GM18498 (cell line): Measurements from ENCODE around the gene NKD1.

Source experiments
- ATAC-seq: cut with Tn5 transposase; IDR thresholded peaks from one replicate; pipeline ENCODE4 v1.9.1; 2021; ENCODE audit warnings: mild to moderate bottlenecking, moderate library complexity; ENCODE audit not compliant: unreplicated experiment

NKD1 gene

DNA sequence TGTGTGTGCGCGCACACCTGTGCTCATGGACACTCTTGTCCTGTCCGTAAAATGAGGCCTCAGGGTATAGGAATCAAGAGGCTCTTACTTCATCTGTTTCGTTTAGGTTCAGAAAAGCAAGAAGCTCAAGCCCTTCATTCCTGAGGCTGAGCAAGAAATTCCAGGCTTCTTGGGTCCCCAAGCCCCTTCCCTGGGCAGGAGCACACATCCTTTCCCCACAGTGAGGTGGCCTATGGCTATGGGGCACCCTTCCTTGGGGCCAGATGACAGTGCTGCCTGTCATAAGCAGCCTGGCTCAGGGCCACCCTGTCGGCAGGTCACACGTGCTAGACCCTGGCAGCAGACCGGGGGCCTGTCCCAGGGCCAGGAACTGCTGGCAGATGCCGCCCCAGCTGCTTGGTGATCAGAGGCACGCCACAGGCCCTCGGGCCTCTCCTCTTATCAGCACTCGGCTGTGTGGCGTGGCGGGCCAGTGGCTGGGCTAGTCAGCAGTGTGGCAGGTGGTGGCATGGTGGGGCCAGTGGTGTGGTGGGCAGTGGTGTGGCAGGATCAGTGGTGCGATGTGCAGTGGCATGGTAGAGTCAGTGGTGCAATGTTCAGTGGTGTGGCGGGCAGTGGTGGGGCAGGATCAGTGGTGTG, 50.2 kb downstream of the NKD1 start:
- no peak for ATAC-seq

DNA sequence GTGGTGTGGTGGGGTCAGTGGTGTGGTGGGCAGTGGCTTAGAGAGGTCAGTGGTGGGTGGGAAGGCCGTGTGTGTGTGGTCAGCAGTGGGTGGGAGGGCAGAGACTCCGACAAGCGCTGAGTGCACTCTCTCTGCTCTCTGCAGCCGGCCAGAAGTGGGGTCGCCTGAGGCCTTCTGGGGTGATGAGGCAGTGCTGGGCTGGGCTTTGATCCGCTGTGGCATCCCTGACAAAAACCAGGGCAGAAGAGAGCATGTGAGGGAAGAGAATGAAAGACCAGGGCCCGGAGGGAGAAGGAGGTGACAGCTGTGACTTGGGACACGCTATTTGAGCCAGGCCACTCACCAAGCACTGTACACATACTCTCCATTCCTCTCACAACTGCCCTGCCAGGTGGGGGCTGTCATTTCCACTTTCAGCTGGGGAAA, 50.8 kb downstream of the NKD1 start:
- ATAC-seq = no peak

DNA sequence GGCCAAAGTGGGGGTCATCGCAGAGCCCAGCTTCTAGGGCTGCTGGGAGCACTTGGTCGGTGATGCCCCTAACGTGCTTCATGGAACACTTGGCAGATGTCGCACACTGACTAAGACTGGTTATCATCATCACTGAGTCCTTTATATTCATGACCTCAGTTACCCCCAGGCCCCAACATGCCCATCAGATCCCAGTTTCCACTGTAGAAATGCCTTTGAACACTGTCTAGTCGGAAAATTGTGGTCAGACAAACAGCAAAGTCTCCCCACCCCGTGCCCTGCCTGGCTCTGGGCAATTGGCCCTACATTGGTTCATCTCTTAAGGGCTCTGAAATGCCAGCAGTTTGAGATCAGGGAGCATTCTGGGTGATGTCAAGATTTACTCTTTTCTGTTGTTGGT, 51.3 kb downstream of the NKD1 start:
- ATAC-seq = no peak

DNA sequence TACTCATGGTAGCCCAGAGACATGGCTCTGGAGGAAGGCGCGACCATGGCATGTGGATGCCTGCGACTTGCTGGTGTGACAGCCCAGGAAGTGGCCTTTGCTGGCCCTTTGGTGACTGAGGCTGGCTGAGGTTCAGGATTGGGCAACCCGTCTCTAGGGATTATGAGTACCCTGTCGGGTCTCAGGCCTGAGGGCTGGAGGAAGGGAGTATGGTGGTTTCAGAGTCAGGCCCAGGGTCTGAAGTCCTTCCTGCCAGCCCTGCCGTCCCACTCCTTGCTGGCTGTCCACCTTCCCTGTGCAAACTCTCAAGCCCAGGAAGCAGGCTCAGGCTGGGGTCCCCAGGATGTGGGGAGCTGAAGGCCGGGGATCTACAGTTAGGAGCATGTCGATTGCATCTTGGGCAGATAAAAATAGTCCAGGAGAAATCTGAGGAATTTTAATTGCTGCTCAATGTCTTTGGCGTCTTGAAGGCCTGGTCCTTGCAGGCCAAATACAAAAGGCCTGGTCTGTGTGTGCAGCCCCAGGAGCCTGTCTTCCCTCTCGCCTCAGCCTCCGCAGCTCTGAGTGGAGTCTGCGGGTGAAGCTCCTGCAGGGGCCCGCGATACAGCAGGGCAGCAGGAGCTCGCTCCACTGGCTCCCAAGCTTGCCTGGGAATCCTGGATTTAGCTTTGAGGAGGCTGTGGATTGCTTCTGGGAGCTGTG, 52.5 kb downstream of the NKD1 start:
- ATAC-seq = no peak

DNA sequence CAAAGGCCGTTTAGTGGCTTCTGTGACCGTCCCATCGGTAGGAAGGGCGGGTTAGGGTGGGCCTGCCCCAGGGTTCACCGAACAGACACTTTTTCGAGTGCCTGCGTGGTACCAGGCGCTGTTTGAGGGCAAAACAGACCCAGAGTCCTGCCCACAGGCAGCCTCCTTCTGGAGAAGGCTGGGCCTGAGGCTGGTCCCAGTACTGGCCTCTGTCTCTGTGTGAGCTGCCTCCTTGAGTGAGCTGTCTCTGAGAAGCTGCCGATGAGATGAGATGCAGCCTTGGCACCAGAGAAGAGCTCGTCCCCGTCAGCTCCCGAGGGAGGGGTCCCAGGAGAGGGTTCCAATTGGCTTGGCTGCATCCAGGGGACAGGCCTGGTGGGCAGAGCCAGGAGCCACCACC, 53.1 kb downstream of the NKD1 start:
- ATAC-seq = no peak

DNA sequence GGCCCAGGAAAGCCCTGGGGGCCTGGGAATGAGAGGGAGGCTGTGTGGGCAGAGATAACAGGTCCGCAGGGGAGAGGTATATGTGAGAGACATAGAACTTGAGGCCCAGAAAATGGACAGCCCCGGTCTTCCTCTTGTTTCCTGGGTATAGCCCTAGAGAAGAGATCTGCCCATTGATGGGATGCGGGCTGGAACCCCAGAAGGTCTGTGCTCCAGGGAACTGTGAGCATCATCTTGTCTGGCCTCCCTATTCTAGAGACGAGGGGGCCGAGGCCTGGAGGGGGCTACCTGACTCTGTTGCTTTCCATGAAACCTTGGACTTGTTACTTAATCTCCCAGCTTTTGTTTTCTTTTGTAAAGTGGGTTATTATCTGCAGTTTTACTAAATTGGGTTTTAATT, 53.9 kb downstream of the NKD1 start:
- no peak for ATAC-seq

DNA sequence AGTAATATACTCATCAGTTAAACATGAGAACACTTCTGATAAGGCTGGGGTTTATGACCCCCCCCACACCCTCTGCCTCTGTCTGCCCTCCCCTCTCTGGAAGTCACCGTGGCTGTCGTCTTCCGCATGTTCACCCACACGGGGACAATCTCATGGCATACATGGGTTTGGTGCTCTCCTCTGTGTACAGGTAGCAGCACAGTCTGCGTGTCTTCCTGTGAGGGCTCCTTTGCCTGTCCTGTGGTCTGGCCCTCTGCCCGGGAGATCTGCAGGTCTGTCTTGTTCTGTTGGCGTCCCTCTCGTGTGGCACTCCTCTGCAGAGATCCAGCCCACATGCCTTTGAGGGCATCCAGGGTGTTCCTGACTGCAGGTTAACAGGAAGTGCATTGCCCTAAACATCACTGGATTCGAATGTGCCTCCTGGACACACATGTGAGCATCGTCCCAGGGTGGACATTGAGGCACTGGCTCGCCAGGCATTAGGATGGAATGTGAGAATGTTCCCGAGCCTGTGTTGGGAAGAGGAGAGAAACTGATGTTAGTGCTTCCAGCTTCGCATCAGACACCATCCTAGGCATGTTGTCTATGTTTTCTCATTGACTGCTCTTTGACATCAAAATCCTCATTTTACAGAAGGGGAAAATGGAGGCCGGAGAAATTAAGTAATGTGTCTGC, 54.5 kb downstream of the NKD1 start:
- no peak for ATAC-seq

DNA sequence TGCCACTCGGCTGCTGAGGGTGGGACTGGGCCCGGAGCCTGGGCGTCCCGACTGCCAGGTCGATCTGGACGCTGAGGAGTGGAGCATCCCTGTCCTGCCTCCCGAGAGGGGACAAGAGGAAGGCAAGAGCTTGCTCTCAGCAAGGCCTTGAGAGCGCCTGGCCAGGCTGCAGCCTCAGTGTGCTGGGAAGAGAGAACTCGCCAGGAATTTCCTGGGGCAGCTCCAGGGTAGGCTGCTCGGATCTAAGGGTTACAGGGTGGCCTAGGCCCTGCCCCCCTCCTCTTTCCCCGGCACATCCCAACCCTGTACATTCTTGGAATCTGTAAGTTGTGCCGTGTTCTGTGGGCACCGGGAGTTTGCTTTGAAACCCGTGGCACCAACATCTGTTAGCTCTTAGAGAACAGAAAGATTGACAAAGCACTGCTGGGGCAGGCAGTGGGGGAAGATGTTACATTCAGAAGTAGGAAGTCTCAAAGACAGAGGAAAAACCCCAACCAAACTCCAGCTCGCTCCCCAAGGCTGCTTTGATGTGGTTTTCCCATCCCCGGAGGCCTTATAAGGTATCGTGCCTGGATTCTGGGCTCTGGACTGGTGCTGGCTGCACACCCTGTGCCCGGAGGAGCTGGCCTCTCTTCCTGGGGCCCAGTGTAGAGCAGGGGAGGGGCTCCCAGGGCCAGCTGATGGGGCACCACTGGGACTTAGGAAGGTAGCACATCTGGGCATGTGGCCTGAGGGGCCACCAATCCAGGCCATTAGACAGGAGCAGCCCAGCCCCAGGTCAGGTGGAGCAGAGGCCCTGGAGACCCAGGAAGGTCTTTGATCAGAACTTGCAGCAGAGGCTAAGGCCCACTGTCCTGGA, 55.2 kb downstream of the NKD1 start:
- no peak for ATAC-seq

DNA sequence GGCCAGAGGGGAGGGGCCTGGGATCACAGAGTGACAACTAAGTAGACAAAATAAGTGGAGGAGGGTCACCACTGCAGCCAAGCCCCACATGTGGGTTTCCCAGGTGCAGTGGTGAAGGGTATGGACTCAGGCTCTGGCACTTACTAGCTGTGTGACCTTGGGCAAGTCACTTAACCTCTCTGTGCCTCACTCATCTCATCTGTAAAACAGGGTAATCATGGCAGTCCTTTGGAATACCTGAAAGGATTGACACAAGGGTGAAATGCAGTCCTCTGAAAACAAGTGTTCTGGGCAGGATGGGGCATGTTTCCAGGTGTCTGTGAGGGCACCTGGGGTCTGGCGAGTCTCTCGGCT, 55.8 kb downstream of the NKD1 start:
- ATAC-seq = no peak

DNA sequence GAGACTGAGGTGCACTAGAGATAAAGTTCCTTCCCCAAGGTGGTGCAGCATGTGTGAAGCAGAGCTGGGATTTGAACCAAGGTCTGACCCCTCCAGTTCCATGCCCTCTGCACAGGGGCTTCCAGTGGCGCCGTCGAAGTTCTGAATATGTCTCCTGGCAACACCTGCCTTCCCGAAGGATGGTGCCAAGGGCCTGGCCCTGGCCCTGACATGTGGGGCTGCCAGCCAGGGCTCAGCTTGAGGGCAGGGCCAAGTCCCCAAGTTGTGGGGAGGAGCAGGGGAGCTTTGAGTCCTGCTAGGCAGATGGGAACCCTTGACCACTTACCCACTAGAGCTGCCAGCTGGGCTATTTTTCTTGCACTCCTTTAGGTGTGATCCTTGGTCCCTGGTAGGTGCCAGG, 56.4 kb downstream of the NKD1 start:
- ATAC-seq = no peak

DNA sequence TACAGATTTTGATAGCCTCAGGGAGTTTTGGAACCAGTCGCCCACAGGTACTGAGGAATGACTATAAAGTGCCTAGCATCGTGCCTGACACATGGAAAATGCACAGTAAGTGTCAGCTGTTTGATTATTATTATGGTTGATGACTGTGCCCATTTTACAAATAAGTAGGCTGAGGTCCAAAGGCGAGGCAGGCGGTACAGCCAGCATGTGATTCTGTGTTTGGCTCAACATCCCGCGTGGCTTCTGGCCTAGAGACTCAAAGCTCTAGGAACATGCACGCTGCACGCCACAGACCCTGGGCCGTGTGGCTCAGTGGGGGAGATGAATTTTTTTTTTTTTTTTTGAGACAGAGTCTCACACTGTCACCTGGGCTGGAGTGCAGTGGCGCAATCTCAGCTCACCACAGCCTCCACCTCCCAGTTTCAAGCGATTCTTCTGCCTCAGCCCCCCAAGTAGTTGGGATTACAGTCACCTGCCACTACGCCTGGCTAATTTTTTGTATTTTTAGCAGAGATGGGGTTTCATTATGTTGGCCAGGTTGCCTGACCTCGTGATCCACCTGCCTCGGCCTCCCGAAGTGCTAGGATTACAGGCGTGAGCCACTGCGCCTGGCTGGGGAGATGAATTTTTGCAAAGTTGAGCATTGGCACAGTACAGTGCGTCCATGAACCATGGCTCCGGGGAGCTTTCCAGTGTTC, 57.7 kb downstream of the NKD1 start:
- no peak for ATAC-seq

DNA sequence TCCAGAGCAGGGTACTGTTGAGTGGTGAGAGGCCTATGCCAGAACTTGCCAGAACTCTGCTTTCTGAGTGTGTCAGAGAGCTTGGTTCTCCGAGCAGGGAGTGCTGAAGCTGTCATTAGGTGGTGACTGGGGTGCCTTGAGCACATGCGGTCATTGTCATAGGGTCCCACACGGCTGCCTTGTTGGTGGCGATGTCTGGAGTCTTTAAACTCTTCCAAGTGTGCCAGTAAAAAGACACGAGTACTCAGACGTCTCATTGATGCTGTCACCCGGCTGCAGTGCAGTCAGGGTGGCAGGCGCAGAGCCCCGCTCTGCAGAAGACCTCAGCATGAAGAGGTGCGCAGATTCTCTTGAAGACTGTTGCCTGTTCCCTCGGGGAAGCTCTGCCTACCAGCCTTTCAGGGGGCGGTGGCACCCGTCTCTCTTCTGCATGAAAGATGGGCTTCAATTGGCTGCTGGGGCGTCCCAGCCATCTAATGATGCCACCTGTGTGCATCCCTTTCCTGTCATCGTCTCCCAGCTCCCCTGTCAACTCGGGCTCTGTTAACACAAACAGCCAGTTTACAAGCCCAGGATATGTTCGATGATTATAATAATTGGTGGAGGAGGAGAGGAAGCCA, 58.3 kb downstream of the NKD1 start:
- ATAC-seq = no peak

DNA sequence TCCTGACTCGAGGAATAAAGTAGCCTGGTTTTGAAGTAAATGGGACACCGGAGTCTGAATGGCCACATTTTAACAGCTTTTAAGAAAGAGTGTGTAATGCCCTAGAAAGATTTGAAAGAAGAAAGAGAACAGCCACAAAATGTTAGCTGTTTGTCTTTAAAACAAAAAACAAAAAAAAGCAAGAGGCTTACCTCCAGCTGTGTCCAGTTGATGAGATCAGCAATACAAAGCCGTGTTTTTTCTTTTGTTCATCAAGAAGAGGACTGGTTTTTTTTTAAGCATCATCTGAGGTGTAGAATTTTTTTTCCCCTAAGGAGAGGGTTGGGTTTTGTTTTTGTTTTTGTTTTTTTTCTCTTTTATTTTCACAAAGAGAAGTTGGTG, 58.8 kb downstream of the NKD1 start:
- ATAC-seq = no peak

DNA sequence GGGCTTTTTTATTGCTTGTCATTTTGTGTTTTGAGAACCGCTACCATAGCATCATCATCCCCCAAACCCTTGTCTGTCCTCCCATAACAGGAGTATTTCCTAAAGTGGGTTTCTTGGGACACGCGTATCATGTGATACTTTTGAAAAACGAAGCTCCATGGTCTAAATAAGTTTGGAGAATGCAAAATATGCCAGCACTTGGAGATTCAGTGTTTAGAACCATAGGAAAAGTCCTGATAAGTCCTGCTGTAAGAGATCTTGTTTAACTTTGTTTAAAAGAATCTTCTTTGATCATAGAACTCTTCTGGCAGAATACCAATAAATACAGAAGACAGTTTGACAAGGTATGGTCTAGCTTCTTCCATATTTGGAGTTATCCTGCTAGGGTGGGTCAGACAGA, 59.3 kb downstream of the NKD1 start:
- ATAC-seq = no peak

DNA sequence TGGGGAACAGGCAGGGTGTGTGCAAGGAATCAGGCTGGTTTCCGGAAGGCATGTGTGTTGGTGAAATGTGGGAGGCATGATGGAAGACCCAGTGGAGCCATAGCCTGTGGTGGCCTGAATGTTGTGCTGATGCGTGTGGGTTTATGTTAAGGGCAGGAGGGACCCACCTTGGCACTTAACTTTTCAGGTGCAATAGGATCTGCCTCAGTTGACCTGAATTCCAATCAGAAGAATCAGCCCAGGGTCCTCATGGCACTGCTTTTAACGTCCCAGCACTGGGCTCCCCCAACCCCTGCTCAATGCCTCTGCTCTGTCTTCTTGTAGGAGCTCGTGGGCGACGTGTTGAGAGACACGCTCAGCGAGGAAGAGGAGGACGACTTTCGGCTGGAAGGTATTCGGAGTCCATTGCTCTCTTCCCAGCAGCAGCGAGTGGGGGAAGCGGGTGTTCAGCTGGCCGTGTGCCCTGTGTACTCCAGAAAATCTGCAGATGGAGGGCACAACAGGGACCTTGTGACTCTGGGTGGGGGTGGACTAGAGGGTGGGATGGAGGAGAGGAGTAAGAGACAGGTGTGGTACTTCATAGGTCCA, 59.9 kb downstream of the NKD1 start:
- no peak for ATAC-seq

DNA sequence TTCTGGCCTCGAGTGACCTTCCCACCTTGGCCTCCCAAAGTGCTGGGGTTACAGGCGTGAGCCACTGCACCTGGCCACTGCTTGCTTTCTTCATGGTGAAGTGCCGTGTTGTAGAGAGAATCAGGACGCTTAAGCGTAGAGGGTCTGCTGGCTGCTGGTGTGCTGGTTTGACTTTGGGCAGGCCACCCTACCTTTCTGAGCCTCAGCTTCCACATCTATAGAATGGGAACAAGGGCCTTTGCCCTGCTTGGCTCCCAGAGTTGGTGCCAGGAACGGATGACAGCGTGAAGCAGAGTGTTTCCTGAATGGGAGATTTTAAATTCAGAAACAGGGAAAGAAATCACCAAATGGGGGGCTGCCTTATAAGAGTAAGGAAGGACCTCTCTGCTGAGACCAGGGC, 60.9 kb downstream of the NKD1 start:
- ATAC-seq = no peak

DNA sequence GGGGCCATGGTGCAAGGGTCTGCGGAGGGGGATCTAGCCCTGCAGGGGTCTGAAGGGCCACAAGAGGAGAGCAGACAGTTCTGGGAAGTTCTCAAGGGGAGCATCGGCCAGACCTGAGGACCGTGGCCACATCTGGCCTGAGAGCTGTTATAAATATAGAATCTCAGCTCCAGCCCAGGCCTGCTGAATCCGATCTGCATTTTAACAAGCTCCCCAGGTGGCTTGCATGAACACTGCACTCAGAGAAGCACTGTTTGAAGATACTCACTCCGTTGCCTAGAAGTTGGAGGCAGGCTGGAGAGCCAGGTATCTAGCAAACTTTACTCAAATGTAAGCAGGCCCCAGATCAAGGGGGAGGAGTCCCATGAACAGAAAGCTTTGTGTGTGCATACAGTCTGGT, 61.3 kb downstream of the NKD1 start:
- ATAC-seq = no peak

DNA sequence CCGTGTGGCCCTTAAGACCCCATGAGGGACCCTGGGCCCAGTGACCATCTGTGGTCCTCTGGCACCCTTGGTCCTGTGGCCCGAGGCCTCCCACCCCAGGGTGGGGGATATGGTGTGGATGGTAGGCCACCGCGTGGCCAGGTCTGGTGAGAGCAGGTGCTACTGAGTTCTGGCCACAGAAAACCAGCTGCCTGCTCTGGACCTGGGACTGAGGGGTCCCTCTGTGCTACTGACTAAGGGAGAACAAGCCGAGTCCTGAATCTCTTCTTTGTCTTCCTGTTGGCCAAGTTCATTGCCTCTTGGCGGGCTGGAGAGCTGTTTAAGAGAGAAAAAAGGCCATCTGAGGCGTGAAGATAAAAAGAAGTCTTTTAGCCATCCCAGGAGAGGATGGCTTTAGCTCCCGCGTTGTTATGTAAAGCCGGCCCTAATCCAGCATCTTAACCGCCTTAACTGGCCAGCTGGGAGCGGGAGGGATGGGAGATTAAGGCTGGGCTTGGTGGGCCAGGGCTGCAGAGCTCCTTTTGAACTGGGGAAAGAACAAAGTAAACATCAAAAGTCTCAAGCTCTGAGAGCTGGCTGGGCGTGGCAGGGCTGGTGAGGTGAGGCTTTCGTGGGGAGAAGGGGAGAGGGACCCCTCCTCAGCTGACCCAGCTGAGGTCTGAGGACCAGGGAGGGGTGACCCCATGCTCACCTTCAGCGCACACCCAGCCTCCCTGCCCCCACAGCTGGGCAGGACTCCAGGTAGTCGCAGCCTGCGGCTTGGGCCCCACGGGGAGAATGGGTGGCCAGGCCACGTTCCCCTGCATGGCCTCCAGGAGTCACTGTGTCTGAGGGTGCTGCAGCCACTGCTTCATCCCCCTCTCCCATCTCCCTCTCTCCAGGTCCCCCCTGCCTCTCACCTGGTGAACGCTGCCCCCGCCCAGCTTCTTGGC, 62.4 kb downstream of the NKD1 start:
- no peak for ATAC-seq

DNA sequence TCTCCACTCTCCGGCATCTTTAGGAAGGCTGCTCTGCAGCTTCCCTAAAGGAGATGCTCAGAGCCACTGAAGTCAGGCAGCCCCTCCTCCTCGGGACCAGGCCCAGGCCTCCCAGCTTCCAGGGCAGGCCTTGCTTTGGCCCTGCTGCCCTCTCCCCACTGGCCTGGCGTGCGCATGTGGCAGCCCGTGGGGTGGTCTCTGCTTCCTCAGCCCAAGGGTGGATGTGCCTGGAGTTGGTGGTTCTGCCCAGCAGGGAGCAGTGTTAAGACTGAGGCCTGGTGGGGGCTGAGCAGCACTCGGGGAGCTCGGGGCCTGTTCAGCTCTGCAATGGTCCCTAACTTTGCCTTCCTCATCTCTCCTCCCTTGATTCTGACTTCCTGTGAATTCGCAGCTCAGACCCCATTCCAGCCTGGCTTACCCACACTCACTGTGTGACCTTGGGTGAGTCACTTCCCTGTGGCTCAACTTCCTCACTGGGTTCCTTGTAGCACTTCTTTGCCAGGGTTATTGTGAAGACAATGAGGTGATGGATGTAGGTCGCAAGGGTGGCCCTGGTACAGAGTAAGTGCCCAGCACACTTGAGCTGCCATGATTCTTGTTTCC, 63.2 kb downstream of the NKD1 start:
- no peak for ATAC-seq
